Measurements from ENCODE around the gene IL20RB.

IL20RB gene

GRCh38 chr3:136943436-136943835, 14.3 kb upstream of the IL20RB start:
- no peak for DNase-seq (ENCODE audit: low read depth)
- TF ChIP-seq, protein P1, sequence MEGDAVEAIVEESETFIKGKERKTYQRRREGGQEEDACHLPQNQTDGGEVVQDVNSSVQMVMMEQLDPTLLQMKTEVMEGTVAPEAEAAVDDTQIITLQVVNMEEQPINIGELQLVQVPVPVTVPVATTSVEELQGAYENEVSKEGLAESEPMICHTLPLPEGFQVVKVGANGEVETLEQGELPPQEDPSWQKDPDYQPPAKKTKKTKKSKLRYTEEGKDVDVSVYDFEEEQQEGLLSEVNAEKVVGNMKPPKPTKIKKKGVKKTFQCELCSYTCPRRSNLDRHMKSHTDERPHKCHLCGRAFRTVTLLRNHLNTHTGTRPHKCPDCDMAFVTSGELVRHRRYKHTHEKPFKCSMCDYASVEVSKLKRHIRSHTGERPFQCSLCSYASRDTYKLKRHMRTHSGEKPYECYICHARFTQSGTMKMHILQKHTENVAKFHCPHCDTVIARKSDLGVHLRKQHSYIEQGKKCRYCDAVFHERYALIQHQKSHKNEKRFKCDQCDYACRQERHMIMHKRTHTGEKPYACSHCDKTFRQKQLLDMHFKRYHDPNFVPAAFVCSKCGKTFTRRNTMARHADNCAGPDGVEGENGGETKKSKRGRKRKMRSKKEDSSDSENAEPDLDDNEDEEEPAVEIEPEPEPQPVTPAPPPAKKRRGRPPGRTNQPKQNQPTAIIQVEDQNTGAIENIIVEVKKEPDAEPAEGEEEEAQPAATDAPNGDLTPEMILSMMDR (IDR thresholded peaks at IDR 0.05; ENCODE audit: insufficient read depth, low read depth, low read length, missing control alignments), result no peak
- no peak overlapping the region for H3K4me3 ChIP-seq (ENCODE audit: low read depth, low read length)

- TF ChIP-seq, protein P1 (IDR thresholded peaks at IDR 0.05; ENCODE audit: insufficient read depth, low read depth, low read length, missing control alignments), result no peak
- no peak for DNase-seq (ENCODE audit: low read depth)
- no peak overlapping the region for H3K4me3 ChIP-seq (ENCODE audit: low read depth, low read length)
Observed at GRCh38 chr3:136946978-136947377, 10.8 kb upstream of the IL20RB start.

GRCh38 chr3:136947477-136947876, 10.3 kb upstream of the IL20RB start:
- DNase-seq (ENCODE audit: low read depth), result no peak
- TF ChIP-seq, protein P1 (IDR thresholded peaks at IDR 0.05; ENCODE audit: insufficient read depth, low read depth, low read length, missing control alignments), result no peak
- H3K4me3 ChIP-seq (ENCODE audit: low read depth, low read length), result no peak overlapping the region

DNA sequence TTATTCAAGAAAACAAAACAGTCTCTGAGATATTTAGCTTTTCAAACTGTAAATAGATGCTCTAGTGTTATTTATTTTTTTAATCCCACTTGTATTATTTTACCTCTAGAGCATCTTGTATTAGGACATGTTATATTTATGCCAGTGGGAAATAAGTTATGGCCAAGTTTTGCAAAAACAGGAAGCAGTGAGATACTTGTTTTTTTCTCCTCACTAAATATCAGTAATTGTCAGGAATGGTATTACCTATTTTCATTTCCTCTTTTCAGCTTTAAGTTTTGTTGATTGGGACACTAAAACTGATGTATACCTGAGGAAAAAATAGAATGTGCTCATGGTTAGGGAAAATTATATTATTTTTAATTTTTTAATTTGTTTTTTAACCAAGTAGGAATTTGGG, 8.6 kb upstream of the IL20RB start:
- TF ChIP-seq, protein P1 (IDR thresholded peaks at IDR 0.05; ENCODE audit: insufficient read depth, low read depth, low read length, missing control alignments), result no peak
- no peak overlapping the region for H3K4me3 ChIP-seq (ENCODE audit: low read depth, low read length)
- no peak for DNase-seq (ENCODE audit: low read depth)

DNA sequence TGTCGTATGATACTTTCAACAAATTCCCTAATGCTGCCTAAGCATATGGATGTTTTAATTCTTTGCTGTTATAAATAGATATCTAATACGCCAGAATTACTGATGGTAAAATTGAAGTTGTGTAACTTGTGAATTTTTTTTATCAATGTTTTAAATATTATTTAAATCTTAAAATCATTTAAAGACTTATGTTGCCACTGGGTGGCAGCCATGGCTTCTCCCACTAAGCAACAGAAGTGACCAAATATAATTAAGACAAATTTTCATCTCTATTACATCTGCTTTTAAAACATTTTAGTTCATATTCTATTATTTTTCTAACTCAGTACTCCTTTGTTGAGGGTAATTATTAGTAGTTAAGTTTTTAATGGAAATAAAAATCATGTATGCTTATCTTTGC, 8.1 kb upstream of the IL20RB start:
- H3K4me3 ChIP-seq (ENCODE audit: low read depth, low read length), result no peak overlapping the region
- TF ChIP-seq, protein P1 (IDR thresholded peaks at IDR 0.05; ENCODE audit: insufficient read depth, low read depth, low read length, missing control alignments), result no peak
- DNase-seq (ENCODE audit: low read depth), result no peak

DNA sequence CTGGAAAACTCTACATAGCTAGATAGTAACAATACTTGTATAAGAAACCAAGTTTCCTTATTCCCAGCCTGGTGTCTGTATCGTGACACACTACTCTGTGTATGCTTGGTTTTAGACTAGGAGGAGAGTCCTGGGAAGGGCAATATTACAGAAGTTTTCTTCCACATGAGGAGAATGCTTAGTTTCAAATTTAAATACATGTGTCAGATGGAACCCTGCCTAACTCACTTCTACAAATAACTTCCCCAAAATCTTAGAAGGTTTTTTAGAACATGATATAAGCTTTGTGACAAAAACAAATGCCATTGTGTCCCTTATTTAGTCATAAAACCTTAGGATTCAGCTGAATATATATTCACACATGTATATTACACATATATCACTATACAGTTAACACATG, 7.2 kb upstream of the IL20RB start:
- TF ChIP-seq, protein P1 (IDR thresholded peaks at IDR 0.05; ENCODE audit: insufficient read depth, low read depth, low read length, missing control alignments), result no peak
- no peak overlapping the region for H3K4me3 ChIP-seq (ENCODE audit: low read depth, low read length)
- no peak for DNase-seq (ENCODE audit: low read depth)

- no peak overlapping the region for H3K4me3 ChIP-seq (ENCODE audit: low read depth, low read length)
- TF ChIP-seq, protein P1 (IDR thresholded peaks at IDR 0.05; ENCODE audit: insufficient read depth, low read depth, low read length, missing control alignments), result no peak
- DNase-seq (ENCODE audit: low read depth), result no peak
Observed at GRCh38 chr3:136952292-136952691, 5.5 kb upstream of the IL20RB start.

Measured in GM12865 (cell line).